ENCODE data around the gene PGLYRP4.
"Not testable (repeated sequence)": the region's sequence is repeated elsewhere in the genome, so short reads cannot be mapped to it uniquely, and the experiment has no call there.

Gene PGLYRP4

GRCh38 chr1:153356392-153357075 is 7.9 kb upstream of the PGLYRP4 start:
- no peak for DNase-seq (ENCODE audit: low spot score)

GRCh38 chr1:153355445-153356071 is 6.9 kb upstream of the PGLYRP4 start:
- DNase-seq (ENCODE audit: low spot score): peak; percentile 72

GRCh38 chr1:153354515-153355193 is 6.0 kb upstream of the PGLYRP4 start:
- DNase-seq (ENCODE audit: low spot score): no peak

- peak; percentile 36 for DNase-seq (ENCODE audit: low spot score)
Observed at GRCh38 chr1:153353226-153353947, 4.7 kb upstream of the PGLYRP4 start.

- peak; percentile 86 for DNase-seq (ENCODE audit: low spot score)
Observed at GRCh38 chr1:153352523-153352922, 3.9 kb upstream of the PGLYRP4 start.

GRCh38 chr1:153350321-153350957 is 1.8 kb upstream of the PGLYRP4 start:
- no peak for DNase-seq (ENCODE audit: low spot score)

- DNase-seq (ENCODE audit: low spot score): no peak
Observed at GRCh38 chr1:153349363-153350320, 1.0 kb upstream of the PGLYRP4 start.

GRCh38 chr1:153347856-153348255 is 785 bp downstream of the PGLYRP4 start:
- DNase-seq (ENCODE audit: low spot score): peak; percentile 2

GRCh38 chr1:153347049-153347448 is 1.6 kb downstream of the PGLYRP4 start:
- DNase-seq (ENCODE audit: low spot score): not testable (repeated sequence)

GRCh38 chr1:153346077-153346723 is 2.4 kb downstream of the PGLYRP4 start:
- peak; percentile 6 for DNase-seq (ENCODE audit: low spot score)

GRCh38 chr1:153345187-153346076 is 3.2 kb downstream of the PGLYRP4 start:
- DNase-seq (ENCODE audit: low spot score): peak; percentile 8

- no peak for DNase-seq (ENCODE audit: low spot score)
Observed at GRCh38 chr1:153344718-153345025, 4.0 kb downstream of the PGLYRP4 start.

- DNase-seq (ENCODE audit: low spot score): peak; percentile 6
Observed at GRCh38 chr1:153343811-153344717, 4.6 kb downstream of the PGLYRP4 start.

- DNase-seq (ENCODE audit: low spot score): peak; percentile 4
Observed at GRCh38 chr1:153343040-153343681, 5.5 kb downstream of the PGLYRP4 start.

- no peak for DNase-seq (ENCODE audit: low spot score)
Observed at GRCh38 chr1:153342178-153342577, 6.5 kb downstream of the PGLYRP4 start.

GRCh38 chr1:153341431-153341934 is 7.2 kb downstream of the PGLYRP4 start:
- DNase-seq (ENCODE audit: low spot score): peak; percentile 2

- DNase-seq (ENCODE audit: low spot score): peak; percentile 4
Observed at GRCh38 chr1:153340356-153340755, 8.3 kb downstream of the PGLYRP4 start.

GRCh38 chr1:153339802-153340201 is 8.8 kb downstream of the PGLYRP4 start:
- peak; percentile 3 for DNase-seq (ENCODE audit: low spot score)

All from AG20443 (cell line).